22Rv1 (cell line): ENCODE data around the gene ARHGAP31.

ENCODE experiments used
- ZFX ChIP-seq: fragments of 450-650 bp; IDR thresholded peaks from 2 replicates; pipeline ENCODE4 v1.6.1; 2017; ENCODE audit warnings: antibody characterized with exemption, borderline replicate concordance
- TF ChIP-seq, protein P1 (sequence below): fragments of 450-650 bp; IDR thresholded peaks from 2 replicates; pipeline ENCODE4 v1.5.1; 2017; ENCODE audit warnings: mild to moderate bottlenecking

DNA sequence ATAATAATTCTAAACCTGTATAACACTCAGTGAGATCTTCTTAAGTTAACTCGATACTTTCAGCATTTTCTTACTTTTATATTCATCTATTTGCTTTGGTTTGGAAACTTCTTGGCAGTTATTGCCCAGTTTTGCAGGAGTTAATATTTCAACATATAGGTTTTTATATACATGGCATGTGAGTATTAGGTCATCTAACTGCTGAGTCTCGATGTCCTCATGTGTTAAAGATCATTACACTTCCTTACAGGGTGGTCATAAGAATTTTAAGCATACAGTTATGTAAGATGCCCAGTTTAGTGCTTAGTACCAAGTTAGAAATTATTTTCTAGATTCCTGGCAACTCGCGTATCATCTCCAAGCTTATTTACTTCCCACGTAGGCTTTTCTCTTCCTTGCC is 106.3 kb downstream of the ARHGAP31 start:
- TF ChIP-seq, protein P1, sequence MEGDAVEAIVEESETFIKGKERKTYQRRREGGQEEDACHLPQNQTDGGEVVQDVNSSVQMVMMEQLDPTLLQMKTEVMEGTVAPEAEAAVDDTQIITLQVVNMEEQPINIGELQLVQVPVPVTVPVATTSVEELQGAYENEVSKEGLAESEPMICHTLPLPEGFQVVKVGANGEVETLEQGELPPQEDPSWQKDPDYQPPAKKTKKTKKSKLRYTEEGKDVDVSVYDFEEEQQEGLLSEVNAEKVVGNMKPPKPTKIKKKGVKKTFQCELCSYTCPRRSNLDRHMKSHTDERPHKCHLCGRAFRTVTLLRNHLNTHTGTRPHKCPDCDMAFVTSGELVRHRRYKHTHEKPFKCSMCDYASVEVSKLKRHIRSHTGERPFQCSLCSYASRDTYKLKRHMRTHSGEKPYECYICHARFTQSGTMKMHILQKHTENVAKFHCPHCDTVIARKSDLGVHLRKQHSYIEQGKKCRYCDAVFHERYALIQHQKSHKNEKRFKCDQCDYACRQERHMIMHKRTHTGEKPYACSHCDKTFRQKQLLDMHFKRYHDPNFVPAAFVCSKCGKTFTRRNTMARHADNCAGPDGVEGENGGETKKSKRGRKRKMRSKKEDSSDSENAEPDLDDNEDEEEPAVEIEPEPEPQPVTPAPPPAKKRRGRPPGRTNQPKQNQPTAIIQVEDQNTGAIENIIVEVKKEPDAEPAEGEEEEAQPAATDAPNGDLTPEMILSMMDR = no peak
- TF ChIP-seq ZFX = no peak
